HEK293 (cell line): Measurements from ENCODE around the gene PREX1.

Experiments
- TCF7L2 ChIP-seq: IDR thresholded peaks from 2 replicates; pipeline ENCODE4 v1.6.1; 2011; ENCODE audit warnings: low read depth, mild to moderate bottlenecking, inconsistent platforms, low read length, moderate library complexity, borderline replicate concordance
- TRIM28 ChIP-seq: IDR thresholded peaks from 2 replicates; pipeline ENCODE4 v1.6.1; 2011; ENCODE audit warnings: low read length, control low read depth, borderline replicate concordance
- ZEB2 ChIP-seq: fragments of 450-650 bp; formaldehyde crosslinking; IDR thresholded peaks from 2 replicates; pipeline ENCODE4 v1.5.1; 2016; ENCODE audit warnings: missing biosample characterization, missing genetic modification characterization
- ZNF449 ChIP-seq: fragments of 450-650 bp; formaldehyde crosslinking; IDR thresholded peaks from 2 replicates; pipeline ENCODE4 v1.5.1; 2017; ENCODE audit warnings: missing biosample characterization, mild to moderate bottlenecking, missing genetic modification characterization, moderate library complexity
- ZNF501 ChIP-seq: fragments of 450-650 bp; formaldehyde crosslinking; IDR thresholded peaks from 2 replicates; pipeline ENCODE4 v1.5.1; 2016; ENCODE audit warnings: missing biosample characterization, missing genetic modification characterization
- ZXDB ChIP-seq: fragments of 450-650 bp; formaldehyde crosslinking; IDR thresholded peaks from 2 replicates; pipeline ENCODE4 v1.5.1; 2016; ENCODE audit warnings: missing biosample characterization, missing genetic modification characterization
- TF ChIP-seq, protein P1 (sequence below): fragments of 450-650 bp; formaldehyde crosslinking; IDR thresholded peaks from 2 replicates; pipeline ENCODE4 v1.5.1; 2016; ENCODE audit warnings: missing biosample characterization, missing genetic modification characterization
- TF ChIP-seq, protein P2 (sequence below): fragments of 450-650 bp; formaldehyde crosslinking; IDR thresholded peaks from 2 replicates; pipeline ENCODE4 v1.5.1; 2016; ENCODE audit warnings: missing biosample characterization, missing genetic modification characterization
- TF ChIP-seq, protein P3 (sequence below): fragments of 450-650 bp; formaldehyde crosslinking; conservative IDR thresholded peaks from 2 replicates; pipeline ENCODE4 v1.5.1; 2016; ENCODE audit warnings: low read depth, missing biosample characterization, missing genetic modification characterization
- TF ChIP-seq, protein P4 (sequence below): fragments of 450-650 bp; formaldehyde crosslinking; IDR thresholded peaks from 2 replicates; pipeline ENCODE4 v1.5.1; 2016; ENCODE audit warnings: missing biosample characterization, missing genetic modification characterization

DNA sequence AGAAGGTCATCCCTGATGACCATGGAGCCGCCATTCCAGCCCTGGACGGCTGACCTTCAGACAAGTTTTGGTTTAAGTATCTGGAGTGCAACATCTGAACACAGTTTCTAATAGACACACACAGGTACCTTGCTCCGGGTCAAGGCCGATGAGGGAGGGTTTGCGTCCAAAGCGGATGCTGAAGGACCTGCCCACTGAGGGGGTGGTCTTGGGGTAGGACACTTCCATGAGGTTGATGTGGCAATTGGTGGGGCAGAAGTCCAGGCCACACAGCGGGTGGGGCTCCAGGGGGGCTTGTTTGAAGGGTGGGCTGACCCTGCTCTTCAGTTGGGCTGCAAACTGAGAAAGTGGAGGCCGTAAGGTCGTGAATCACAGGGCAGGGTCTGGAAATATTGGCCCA is 177.9 kb downstream of the PREX1 start:
- TF ChIP-seq, protein P1, sequence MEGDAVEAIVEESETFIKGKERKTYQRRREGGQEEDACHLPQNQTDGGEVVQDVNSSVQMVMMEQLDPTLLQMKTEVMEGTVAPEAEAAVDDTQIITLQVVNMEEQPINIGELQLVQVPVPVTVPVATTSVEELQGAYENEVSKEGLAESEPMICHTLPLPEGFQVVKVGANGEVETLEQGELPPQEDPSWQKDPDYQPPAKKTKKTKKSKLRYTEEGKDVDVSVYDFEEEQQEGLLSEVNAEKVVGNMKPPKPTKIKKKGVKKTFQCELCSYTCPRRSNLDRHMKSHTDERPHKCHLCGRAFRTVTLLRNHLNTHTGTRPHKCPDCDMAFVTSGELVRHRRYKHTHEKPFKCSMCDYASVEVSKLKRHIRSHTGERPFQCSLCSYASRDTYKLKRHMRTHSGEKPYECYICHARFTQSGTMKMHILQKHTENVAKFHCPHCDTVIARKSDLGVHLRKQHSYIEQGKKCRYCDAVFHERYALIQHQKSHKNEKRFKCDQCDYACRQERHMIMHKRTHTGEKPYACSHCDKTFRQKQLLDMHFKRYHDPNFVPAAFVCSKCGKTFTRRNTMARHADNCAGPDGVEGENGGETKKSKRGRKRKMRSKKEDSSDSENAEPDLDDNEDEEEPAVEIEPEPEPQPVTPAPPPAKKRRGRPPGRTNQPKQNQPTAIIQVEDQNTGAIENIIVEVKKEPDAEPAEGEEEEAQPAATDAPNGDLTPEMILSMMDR (tag by site-specific recombination): no peak
- no peak for TF ChIP-seq ZNF449 (tag by site-specific recombination)
- no peak for TF ChIP-seq ZNF501
- TF ChIP-seq TRIM28: no peak
- TF ChIP-seq, protein P2, sequence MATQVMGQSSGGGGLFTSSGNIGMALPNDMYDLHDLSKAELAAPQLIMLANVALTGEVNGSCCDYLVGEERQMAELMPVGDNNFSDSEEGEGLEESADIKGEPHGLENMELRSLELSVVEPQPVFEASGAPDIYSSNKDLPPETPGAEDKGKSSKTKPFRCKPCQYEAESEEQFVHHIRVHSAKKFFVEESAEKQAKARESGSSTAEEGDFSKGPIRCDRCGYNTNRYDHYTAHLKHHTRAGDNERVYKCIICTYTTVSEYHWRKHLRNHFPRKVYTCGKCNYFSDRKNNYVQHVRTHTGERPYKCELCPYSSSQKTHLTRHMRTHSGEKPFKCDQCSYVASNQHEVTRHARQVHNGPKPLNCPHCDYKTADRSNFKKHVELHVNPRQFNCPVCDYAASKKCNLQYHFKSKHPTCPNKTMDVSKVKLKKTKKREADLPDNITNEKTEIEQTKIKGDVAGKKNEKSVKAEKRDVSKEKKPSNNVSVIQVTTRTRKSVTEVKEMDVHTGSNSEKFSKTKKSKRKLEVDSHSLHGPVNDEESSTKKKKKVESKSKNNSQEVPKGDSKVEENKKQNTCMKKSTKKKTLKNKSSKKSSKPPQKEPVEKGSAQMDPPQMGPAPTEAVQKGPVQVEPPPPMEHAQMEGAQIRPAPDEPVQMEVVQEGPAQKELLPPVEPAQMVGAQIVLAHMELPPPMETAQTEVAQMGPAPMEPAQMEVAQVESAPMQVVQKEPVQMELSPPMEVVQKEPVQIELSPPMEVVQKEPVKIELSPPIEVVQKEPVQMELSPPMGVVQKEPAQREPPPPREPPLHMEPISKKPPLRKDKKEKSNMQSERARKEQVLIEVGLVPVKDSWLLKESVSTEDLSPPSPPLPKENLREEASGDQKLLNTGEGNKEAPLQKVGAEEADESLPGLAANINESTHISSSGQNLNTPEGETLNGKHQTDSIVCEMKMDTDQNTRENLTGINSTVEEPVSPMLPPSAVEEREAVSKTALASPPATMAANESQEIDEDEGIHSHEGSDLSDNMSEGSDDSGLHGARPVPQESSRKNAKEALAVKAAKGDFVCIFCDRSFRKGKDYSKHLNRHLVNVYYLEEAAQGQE: no peak
- TF ChIP-seq TCF7L2: no peak
- TF ChIP-seq, protein P3, sequence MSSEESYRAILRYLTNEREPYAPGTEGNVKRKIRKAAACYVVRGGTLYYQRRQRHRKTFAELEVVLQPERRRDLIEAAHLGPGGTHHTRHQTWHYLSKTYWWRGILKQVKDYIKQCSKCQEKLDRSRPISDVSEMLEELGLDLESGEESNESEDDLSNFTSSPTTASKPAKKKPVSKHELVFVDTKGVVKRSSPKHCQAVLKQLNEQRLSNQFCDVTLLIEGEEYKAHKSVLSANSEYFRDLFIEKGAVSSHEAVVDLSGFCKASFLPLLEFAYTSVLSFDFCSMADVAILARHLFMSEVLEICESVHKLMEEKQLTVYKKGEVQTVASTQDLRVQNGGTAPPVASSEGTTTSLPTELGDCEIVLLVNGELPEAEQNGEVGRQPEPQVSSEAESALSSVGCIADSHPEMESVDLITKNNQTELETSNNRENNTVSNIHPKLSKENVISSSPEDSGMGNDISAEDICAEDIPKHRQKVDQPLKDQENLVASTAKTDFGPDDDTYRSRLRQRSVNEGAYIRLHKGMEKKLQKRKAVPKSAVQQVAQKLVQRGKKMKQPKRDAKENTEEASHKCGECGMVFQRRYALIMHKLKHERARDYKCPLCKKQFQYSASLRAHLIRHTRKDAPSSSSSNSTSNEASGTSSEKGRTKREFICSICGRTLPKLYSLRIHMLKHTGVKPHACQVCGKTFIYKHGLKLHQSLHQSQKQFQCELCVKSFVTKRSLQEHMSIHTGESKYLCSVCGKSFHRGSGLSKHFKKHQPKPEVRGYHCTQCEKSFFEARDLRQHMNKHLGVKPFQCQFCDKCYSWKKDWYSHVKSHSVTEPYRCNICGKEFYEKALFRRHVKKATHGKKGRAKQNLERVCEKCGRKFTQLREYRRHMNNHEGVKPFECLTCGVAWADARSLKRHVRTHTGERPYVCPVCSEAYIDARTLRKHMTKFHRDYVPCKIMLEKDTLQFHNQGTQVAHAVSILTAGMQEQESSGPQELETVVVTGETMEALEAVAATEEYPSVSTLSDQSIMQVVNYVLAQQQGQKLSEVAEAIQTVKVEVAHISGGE (tag by site-specific recombination): no peak
- TF ChIP-seq ZEB2 (tag by site-specific recombination): no peak
- TF ChIP-seq, protein P4, sequence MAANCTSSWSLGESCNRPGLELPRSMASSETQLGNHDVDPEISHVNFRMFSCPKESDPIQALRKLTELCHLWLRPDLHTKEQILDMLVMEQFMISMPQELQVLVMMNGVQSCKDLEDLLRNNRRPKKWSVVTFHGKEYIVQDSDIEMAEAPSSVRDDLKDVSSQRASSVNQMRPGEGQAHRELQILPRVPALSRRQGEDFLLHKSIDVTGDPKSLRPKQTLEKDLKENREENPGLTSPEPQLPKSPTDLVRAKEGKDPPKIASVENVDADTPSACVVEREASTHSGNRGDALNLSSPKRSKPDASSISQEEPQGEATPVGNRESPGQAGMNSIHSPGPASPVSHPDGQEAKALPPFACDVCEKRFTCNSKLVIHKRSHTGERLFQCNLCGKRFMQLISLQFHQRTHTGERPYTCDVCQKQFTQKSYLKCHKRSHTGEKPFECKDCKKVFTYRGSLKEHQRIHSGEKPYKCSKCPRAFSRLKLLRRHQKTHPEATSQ (tag by site-specific recombination): no peak
- no peak for TF ChIP-seq ZXDB (tag by site-specific recombination)
